Upper lobe of left lung (tissue), 6 donors: Measurements from ENCODE around the gene GRIN2A. TPM values are rescaled to one million over a fixed set of nuclear protein-coding genes. Genes with fewer than 3 reads are reported as not detected.
A peak's percentile ranks its signal among the peaks of the same experiment; 100 is the strongest.

ENCODE experiments used
- ATAC-seq, 2 donors: fragments of 200-7000 bp; cut with Tn5 transposase; one replicate each; pipeline ENCODE4 v1.9.1; 2022; ENCODE audit warnings: mild to moderate bottlenecking in 2 of 2, moderate library complexity in 2 of 2; ENCODE audit not compliant: low FRiP score in 2 of 2
- DNase-seq, 2 donors: peaks; one replicate each; pipeline ENCODE4 v3.0.0-alpha.2; 2019 to 2020
- H3K27ac ChIP-seq, 4 donors: fragments of 200-600 bp; sonication (generic); one replicate each; pipeline ENCODE4 v1.5.1; 2016 to 2019
- H3K27me3 ChIP-seq, 4 donors: fragments of 200-600 bp; sonication (generic); one replicate each; pipeline ENCODE4 v1.5.1; 2017 to 2019
- H3K36me3 ChIP-seq, 4 donors: fragments of 200-600 bp; sonication (generic); one replicate each; pipeline ENCODE4 v1.5.1; 2016 to 2019
- H3K4me1 ChIP-seq, 4 donors: fragments of 200-600 bp; sonication (generic); one replicate each; pipeline ENCODE4 v1.5.1; 2018 to 2019
- H3K4me3 ChIP-seq, 4 donors: fragments of 200-600 bp; sonication (generic); one replicate each; pipeline ENCODE4 v1.5.1; 2017 to 2019; ENCODE audit warnings: mild to moderate bottlenecking in 2 of 4, moderate library complexity in 1 of 4
- H3K9me3 ChIP-seq, 4 donors: fragments of 200-600 bp; sonication (generic); one replicate each; pipeline ENCODE4 v1.5.1; 2018 to 2019
- EP300 ChIP-seq, 4 donors: sonication (generic); formaldehyde crosslinking; IDR thresholded peaks; one replicate each; pipeline ENCODE4 v1.5.1; 2017; ENCODE audit warnings: antibody characterized with exemption in 4 of 4, control low read depth in 2 of 4
- POLR2A ChIP-seq, 4 donors: fragments of 450-650 bp; IDR thresholded peaks; one replicate each; pipeline ENCODE4 v1.5.1; 2016 to 2017; ENCODE audit warnings: antibody characterized with exemption in 4 of 4, mild to moderate bottlenecking in 2 of 4
- POLR2AphosphoS5 ChIP-seq, 2 donors: sonication (generic); formaldehyde crosslinking; IDR thresholded peaks; one replicate each; pipeline ENCODE4 v1.5.1; 2017; ENCODE audit warnings: antibody characterized with exemption in 2 of 2
- WGBS, 2 donors: methylation state at CpG; one replicate each; pipeline ENCODE4 v1.1.5; 2017 to 2018; 5-methylcytosine and 5-hydroxymethylcytosine counted together
- total RNA-seq, 6 donors: library from RNA; depleted of rRNA in 4 of 6; stranded (reverse); fragments of >200 nt in 4 of 6; gene quantifications; one replicate each; pipeline versions ENCODE4 v1.1.0 to v1.2.1, GENCODE V29; 2016 to 2021
- TF ChIP-seq, protein P1 (sequence below), 6 experiments: fragments of 450-650 bp in 4 of 6; fragments of 200-600 bp in 2 of 6; sonication (generic) in 2 of 6; IDR thresholded peaks; one replicate each; pipeline ENCODE4 v1.5.1; 2016 to 2019; ENCODE audit warnings: antibody characterized with exemption in 6 of 6
- donor health status: DM: no; HTN: no; CAD: no; lungs with moderate emphysema.
- donor health status: DM: no; HTN: yes; CAD: no; lungs with severe emphysema.

The GRIN2A gene
- total RNA-seq, 6 donors from 2014 or later = 0.11 to 0.57 (median 0.30) TPM; not detected in 3

DNA sequence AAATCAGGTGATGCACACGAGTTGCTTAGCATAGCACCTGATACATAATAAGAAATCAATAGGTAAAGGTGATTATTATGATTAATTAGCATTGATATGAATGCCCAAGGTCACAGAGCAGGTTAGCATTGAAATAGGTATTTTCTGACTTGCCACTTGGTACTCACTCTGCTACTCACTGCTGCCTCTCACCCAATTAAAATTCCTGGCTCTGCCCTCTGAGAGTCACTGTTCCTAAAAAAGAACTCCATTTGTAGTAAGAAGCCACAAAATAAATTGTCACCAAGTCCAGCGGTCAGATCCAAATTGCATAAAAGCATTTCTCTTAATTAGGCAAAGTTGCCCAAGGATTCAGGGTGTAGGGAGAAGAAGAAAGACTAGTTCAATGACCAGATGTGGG is 8.9 kb upstream of the GRIN2A start:
- H3K4me3 ChIP-seq = no peak overlapping the region
- H3K9me3 ChIP-seq = no peaks in the 10 kb centered on the region
- H3K27me3 ChIP-seq = no peaks in the 10 kb centered on the region
- no peaks in the 10 kb centered on the region for H3K36me3 ChIP-seq
- ATAC-seq = no peak
- 75 to 77% methylated on average over 2 of the region's 2 CpGs for WGBS, 2 donors
- no peaks in the 10 kb centered on the region for H3K4me1 ChIP-seq
- no peak overlapping the region for H3K27ac ChIP-seq
- no peak for DNase-seq
- TF ChIP-seq POLR2A (IDR thresholded peaks at IDR 0.05) (no peak), EP300 (IDR thresholded peaks at IDR 0.05) (no peak), POLR2AphosphoS5 (IDR thresholded peaks at IDR 0.05) (no peak)
- TF ChIP-seq, protein P1, sequence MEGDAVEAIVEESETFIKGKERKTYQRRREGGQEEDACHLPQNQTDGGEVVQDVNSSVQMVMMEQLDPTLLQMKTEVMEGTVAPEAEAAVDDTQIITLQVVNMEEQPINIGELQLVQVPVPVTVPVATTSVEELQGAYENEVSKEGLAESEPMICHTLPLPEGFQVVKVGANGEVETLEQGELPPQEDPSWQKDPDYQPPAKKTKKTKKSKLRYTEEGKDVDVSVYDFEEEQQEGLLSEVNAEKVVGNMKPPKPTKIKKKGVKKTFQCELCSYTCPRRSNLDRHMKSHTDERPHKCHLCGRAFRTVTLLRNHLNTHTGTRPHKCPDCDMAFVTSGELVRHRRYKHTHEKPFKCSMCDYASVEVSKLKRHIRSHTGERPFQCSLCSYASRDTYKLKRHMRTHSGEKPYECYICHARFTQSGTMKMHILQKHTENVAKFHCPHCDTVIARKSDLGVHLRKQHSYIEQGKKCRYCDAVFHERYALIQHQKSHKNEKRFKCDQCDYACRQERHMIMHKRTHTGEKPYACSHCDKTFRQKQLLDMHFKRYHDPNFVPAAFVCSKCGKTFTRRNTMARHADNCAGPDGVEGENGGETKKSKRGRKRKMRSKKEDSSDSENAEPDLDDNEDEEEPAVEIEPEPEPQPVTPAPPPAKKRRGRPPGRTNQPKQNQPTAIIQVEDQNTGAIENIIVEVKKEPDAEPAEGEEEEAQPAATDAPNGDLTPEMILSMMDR (IDR thresholded peaks at IDR 0.05) = no peak

DNA sequence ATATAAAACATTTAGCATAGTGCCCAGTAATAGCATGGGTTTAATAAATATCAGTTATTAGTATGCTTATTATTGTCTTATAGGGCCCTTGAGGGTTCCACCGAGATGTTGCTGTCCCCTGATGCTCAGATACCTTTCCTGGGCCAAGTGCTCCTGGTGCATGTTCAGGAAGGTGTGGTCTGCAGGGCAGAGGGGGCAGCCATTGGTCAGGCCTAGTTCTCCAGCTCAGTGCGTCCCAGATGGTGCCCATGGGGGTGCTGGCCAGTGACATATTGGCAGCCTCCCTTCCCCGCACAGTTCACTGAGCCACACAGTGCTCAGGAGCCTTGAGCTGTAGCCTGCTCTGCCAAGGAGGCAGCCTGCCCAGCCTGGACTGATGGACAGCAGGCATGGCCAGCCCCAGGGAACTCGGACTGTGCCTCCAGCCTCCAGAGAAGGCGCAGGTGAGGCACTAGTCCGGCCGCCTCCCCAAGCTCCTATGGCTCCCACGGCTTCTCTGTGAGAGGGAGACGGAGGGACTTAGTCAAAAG is 7.7 kb upstream of the GRIN2A start:
- Histone ChIP-seq H3K4me3 (no peak overlapping the region), H3K4me1 (no peaks in the 10 kb centered on the region), H3K9me3 (no peaks in the 10 kb centered on the region), H3K27ac (no peak overlapping the region), H3K27me3 (no peaks in the 10 kb centered on the region), H3K36me3 (no peaks in the 10 kb centered on the region)
- TF ChIP-seq, protein P1 (IDR thresholded peaks at IDR 0.05) = no peak
- no peak for TF ChIP-seq POLR2AphosphoS5 (IDR thresholded peaks at IDR 0.05)
- WGBS, 2 donors = 78 to 83% methylated on average over 3 to 9 of the region's 9 CpGs
- ATAC-seq = no peak
- peak in 1 of 2 donors; percentile 34 for DNase-seq

DNA sequence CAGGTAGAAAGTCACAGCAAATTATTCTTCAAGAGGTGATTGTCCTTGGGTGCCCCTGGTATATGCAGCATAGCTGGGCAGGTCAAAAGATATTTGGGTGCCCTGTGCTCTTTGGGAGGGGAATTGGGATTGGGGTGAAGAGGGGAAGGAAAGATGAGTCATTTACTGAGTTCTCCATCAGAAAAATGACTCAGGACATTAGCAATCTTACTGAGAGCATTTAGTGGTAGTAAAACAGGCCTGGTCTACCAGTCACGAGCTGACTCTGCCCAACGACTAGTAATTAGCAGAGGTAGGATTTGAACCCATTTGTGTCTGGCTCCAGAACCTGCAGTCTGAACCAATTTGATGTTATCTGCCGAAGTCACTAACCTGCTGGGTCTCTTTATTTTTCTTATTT is 6.0 kb upstream of the GRIN2A start:
- Histone ChIP-seq H3K27ac (no peak overlapping the region), H3K36me3 (no peaks in the 10 kb centered on the region), H3K27me3 (peaks cover 0 to 5% (median under 1%) of the 10 kb centered on the region in 4 donors), H3K9me3 (no peaks in the 10 kb centered on the region), H3K4me3 (no peak overlapping the region), H3K4me1 (peaks cover 0 to 1% (median under 1%) of the 10 kb centered on the region in 4 donors)
- DNase-seq (no peak), ATAC-seq (no peak)
- WGBS, 2 donors = 29 to 32% methylated on average over 3 of the region's 3 CpGs
- TF ChIP-seq EP300 (IDR thresholded peaks at IDR 0.05) (no peak), POLR2A (IDR thresholded peaks at IDR 0.05) (no peak), POLR2AphosphoS5 (IDR thresholded peaks at IDR 0.05) (no peak)
- TF ChIP-seq, protein P1 (IDR thresholded peaks at IDR 0.05) = no peak

DNA sequence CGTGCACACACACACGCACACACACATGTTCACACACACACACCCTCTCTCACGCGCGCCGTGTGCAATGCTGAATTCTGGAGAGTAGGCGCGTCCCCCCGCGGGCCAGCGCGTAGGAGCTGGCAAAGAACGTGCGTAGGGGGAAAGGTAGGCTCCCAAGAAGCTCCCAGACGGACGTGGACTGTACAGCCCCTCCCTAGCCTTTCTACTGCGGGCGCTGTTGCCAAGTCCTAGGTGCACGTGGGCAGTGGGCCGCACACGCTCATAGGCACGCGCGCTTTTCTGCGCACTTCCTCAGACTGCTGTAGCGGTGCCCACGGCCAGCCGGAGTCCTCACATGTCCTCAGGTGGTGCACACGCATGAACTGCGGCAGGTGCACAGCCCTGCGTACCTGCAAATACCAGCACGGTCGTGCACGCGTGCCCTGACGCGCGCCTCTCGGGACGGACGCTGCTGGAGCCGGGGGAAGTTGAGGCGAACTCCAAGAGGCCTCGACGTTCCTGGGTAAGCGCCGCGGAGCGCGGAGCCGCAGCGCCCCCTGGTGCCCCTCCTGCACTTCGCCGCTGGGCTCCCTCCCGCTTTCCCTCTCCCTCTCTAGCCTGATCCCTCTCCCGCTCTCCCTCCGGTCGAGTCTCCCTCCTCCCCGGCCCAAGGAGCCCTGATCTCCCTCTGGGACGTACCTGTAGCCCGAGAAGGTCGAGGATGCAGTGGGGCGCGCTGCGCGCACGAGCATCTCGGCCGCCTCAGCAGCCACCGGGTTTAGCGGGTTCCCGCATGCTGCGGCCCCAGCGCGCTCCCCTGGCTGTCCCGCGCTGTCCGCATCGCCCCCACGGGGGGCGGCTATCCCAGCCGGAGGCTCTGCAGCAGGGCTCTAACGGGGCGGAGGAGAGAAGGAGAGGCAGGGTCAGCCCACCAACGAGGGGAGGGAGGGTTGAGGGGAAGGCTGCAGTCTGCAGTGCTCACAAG is 749 bp downstream of the GRIN2A start:
- H3K9me3 ChIP-seq = no peaks in the 10 kb centered on the region
- no peak overlapping the region for H3K27ac ChIP-seq
- TF ChIP-seq, protein P1 (IDR thresholded peaks at IDR 0.05) = peak; percentile 70 to 96 (median 90)
- TF ChIP-seq POLR2AphosphoS5 (IDR thresholded peaks at IDR 0.05) (no peak), EP300 (IDR thresholded peaks at IDR 0.05) (no peak), POLR2A (IDR thresholded peaks at IDR 0.05) (no peak)
- no peaks in the 10 kb centered on the region for H3K36me3 ChIP-seq
- H3K4me1 ChIP-seq = peaks cover 22 to 30% (median 24%) of the 10 kb centered on the region in 4 donors
- peak overlapping the region in 3 of 4 donors; percentile 1 to 37 (median 30) for H3K4me3 ChIP-seq
- H3K27me3 ChIP-seq = peaks cover 0 to 43% (median 16%) of the 10 kb centered on the region in 4 donors
- 2% methylated on average over 53 of the region's 85 CpGs; no CpG with 5 or more reads in 1 of the 2 donors for WGBS, 2 donors
- ATAC-seq (peak; percentile 88 to 92), DNase-seq (peak; percentile 48 to 95)
